Measurements from ENCODE around the gene CACNA1A. TPM values are rescaled to one million over a fixed set of nuclear protein-coding genes. Genes with fewer than 3 reads are reported as not detected.
"Not testable (repeated sequence)": the region's sequence is repeated elsewhere in the genome, so short reads cannot be mapped to it uniquely, and the experiment has no call there.

The CACNA1A gene
- polyA plus RNA-seq, 2 of the 4 experiments (the other 2 are of a cell fraction): 0.27 to 0.71 TPM

GRCh38 chr19:13187419-13187818 is 318.9 kb downstream of the CACNA1A start:
- POLR2A ChIA-PET: no interaction called here
- Histone ChIP-seq H3K4me2 (no peak overlapping the region), H3K4me1 (no peaks in the 10 kb centered on the region), H3K4me3 (no peak overlapping the region), H3K27ac (0 out of 6 replicates have a peak overlapping the region, but pooled peaks of 1 of the 2 experiments have one; percentile 28), H3K9me3 (no peaks in the 10 kb centered on the region)
- CTCF ChIA-PET: no interaction called here
- DNase-seq (ENCODE audit: low read depth in 1 of 2, low spot score in 1 of 2) (no peak), ATAC-seq (no peak), FAIRE-seq (no peak)
- TF ChIP-seq ZC3H11A (IDR thresholded peaks at IDR 0.05) (no peak), EP300 (IDR thresholded peaks at IDR 0.05) (no peak), TP53 (CRISPR knock-in tag; IDR thresholded peaks at IDR 0.05) (no peak), NPAS2 (CRISPR knock-in tag; IDR thresholded peaks at IDR 0.05; ENCODE audit: borderline replicate concordance) (no peak), CBX2 (IDR thresholded peaks at IDR 0.05; ENCODE audit: borderline replicate concordance, low read depth) (no peak), CBX8 (IDR thresholded peaks at IDR 0.05) (no peak), FOSL2 (IDR thresholded peaks at IDR 0.05) (no peak), FOSL2 (CRISPR knock-in tag; IDR thresholded peaks at IDR 0.05) (no peak), MAFK (IDR thresholded peaks at IDR 0.05; ENCODE audit: partially characterized antibody) (no peak), MYC (IDR thresholded peaks at IDR 0.05; ENCODE audit: borderline replicate concordance, low read length) (no peak)
- WGBS (ENCODE audit: missing lambda C conversion rate): 96% methylated on average over 4 of the region's 4 CpGs

- not testable (repeated sequence) for H3K9me3 ChIP-seq; ATAC-seq; DNase-seq (ENCODE audit: low read depth in 1 of 2, low spot score in 1 of 2); H3K4me1 ChIP-seq; H3K4me2 ChIP-seq; H3K4me3 ChIP-seq; FAIRE-seq
- 100% methylated on average over 1 of the region's 38 CpGs for WGBS (ENCODE audit: missing lambda C conversion rate)
- ChIA-PET POLR2A (interaction anchor here (0.7 kb wide), 1 partner anchor 31 kb away, joined by 3 read pairs; no protein-coding TSS in a partner anchor), CTCF (interaction anchor here (0.8 kb wide), 1 partner anchor 76 kb away, joined by 3 read pairs; no protein-coding TSS in a partner anchor)
- H3K27ac ChIP-seq: peak overlapping the region in 1 of 2 experiments; percentile 18; a peak in 1 of 6 replicates
These were observed 319.6 kb downstream of the CACNA1A start for GRCh38 chr19:13186688-13187087.

DNA sequence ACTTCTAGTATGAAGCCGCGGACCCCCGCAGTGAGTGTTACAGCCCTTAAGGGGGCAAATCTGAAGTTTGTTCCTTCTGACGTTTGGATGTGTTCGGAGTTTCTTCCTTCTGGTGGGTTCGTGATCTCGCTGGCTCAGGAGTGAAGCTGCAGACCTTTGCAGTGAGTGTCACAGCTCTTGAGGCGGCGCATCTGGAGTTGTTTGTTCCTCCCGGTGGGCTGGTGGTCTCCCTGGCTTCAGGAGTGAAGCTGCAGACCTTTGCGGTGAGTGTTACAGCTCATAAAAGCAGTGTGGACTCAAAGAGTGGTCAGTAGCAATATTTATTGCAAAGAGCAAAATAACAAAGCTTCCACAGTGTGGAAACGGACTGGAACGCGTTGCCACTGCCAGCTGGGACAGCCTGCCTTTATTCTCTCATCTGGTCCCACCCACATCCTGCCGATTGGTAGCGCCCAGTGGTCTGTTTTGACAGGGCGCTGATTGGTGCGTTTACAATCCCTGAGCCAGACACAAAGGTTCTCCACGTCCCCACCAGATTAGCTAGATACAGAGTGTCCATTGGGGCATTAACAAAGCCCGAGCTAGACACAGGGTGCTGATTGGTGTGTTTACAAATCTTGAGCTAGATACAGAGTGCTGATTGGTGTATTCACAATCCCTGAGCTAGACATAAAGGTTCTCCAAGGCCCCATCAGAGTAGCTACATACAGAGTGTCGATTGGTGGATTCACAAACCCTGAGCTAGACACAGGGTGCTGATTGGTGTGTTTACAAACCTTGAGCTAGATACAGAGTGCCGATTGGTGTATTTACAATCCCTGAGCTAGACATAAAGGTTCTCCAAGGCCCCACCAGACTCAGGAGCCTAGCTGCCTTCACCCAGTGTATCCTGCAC is 320.3 kb downstream of the CACNA1A start:
- WGBS (ENCODE audit: missing lambda C conversion rate): 90% methylated on average over 22 of the region's 22 CpGs
- ChIA-PET CTCF (interaction anchor here (0.8 kb wide), 1 partner anchor 76 kb away, joined by 3 read pairs; no protein-coding TSS in a partner anchor), POLR2A (interaction anchor here (0.7 kb wide), 1 partner anchor 30 kb away, joined by 3 read pairs; no protein-coding TSS in a partner anchor)
- H3K9me3 ChIP-seq, H3K27ac ChIP-seq, FAIRE-seq, H3K4me2 ChIP-seq, H3K4me3 ChIP-seq, H3K4me1 ChIP-seq, ATAC-seq: not testable (repeated sequence)
- DNase-seq (ENCODE audit: low read depth in 1 of 2, low spot score in 1 of 2): peak in 1 of 2 experiments; percentile 46

DNA sequence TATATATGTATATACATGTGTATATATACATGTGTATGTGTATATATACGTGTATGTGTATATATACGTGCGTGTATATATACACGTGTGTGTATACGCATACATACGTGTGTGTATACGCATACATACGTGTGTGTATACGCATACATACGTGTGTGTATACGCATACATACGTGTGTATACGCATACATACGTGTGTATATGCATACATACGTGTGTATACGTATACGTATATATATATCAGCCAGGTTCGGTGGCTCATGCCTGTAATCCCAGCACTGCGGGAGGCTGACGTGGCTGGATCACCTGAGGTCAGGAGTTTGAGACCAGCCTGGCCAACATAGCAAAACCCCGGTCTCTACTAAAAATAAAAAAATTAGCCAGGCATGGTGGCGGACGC is 321.4 kb downstream of the CACNA1A start:
- CTCF ChIA-PET; H3K9me3 ChIP-seq; H3K27ac ChIP-seq; ATAC-seq; H3K4me3 ChIP-seq; H3K4me2 ChIP-seq; DNase-seq (ENCODE audit: low read depth in 1 of 2, low spot score in 1 of 2); H3K4me1 ChIP-seq; POLR2A ChIA-PET; FAIRE-seq: not testable (repeated sequence)
- WGBS (ENCODE audit: missing lambda C conversion rate): 95% methylated on average over 23 of the region's 23 CpGs

DNA sequence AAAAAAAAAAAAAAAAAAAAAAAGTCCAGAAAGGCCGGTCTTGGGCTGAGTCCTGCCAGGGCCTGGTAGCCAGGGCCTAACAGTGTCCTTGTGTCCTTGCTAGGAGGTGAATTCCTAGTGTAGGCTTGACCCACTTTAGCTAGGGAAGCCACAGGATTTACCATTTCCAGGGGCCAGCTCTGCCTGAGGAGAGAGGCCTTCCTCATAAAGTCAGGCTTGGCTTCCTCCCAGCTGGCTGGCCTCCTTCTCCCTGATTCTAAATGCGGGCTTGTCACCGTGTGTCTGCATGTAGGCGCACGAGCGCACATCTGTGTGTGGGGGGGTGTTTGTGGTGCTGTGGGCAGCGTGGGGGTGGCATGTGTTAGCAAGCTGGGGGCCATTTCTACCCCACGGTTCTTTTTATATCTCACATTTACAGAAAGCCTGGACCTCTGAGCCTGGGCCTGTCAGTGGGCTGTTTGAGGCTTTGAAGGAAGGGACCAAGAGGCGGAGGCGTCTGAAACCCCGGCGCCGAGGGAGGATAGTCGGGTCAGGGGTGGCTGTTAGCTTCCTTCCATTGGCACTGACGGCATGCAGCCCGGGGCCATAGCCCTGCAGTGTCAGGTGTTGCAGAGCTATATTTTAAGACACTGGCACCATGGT is 324.4 kb downstream of the CACNA1A start:
- Histone ChIP-seq H3K4me2 (no peak overlapping the region), H3K27ac (peak overlapping the region; percentile 47 to 79; a peak in 4 of 6 replicates), H3K4me3 (no peak overlapping the region), H3K4me1 (peaks cover 7% of the 10 kb centered on the region; the same call in 1 of the 3 replicates), H3K9me3 (no peaks in the 10 kb centered on the region)
- POLR2A ChIA-PET: interaction anchor here (0.6 to 0.9 kb wide), 4 partner anchors 17 to 645 kb away, joined by 3 to 9 read pairs (median 4); no protein-coding TSS in a partner anchor
- WGBS (ENCODE audit: missing lambda C conversion rate): 77% methylated on average over 12 of the region's 16 CpGs
- TF ChIP-seq KDM5A (IDR thresholded peaks at IDR 0.05): no peak
- TF ChIP-seq, protein P1, sequence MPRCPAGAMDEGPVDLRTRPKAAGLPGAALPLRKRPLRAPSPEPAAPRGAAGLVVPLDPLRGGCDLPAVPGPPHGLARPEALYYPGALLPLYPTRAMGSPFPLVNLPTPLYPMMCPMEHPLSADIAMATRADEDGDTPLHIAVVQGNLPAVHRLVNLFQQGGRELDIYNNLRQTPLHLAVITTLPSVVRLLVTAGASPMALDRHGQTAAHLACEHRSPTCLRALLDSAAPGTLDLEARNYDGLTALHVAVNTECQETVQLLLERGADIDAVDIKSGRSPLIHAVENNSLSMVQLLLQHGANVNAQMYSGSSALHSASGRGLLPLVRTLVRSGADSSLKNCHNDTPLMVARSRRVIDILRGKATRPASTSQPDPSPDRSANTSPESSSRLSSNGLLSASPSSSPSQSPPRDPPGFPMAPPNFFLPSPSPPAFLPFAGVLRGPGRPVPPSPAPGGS (IDR thresholded peaks at IDR 0.05): no peak
- TF ChIP-seq HOXB13 (CRISPR knock-in tag; IDR thresholded peaks at IDR 0.05; ENCODE audit: low read depth): no peak
- TF ChIP-seq MAZ (IDR thresholded peaks at IDR 0.05; ENCODE audit: borderline replicate concordance, low read depth, low read length): no peak
- no peak for TF ChIP-seq PHF8 (IDR thresholded peaks at IDR 0.05; ENCODE audit: borderline replicate concordance, low read depth)
- no peak for TF ChIP-seq GATA3 (IDR thresholded peaks at IDR 0.05; ENCODE audit: borderline replicate concordance)
- TF ChIP-seq SMC3 (IDR thresholded peaks at IDR 0.05): no peak
- TF ChIP-seq POLR2AphosphoS2 (conservative IDR thresholded peaks at IDR 0.05; ENCODE audit: low read length): no peak
- no peak for TF ChIP-seq EHF (CRISPR knock-in tag; IDR thresholded peaks at IDR 0.05)
- no peak for TF ChIP-seq TP53 (CRISPR knock-in tag; IDR thresholded peaks at IDR 0.05)
- no peak for TF ChIP-seq ZC3H11A (IDR thresholded peaks at IDR 0.05)
- TF ChIP-seq ZSCAN20 (CRISPR knock-in tag; IDR thresholded peaks at IDR 0.05): no peak
- TF ChIP-seq POLR2A (IDR thresholded peaks at IDR 0.05; ENCODE audit: low read length): no peak
- TF ChIP-seq, protein P2, sequence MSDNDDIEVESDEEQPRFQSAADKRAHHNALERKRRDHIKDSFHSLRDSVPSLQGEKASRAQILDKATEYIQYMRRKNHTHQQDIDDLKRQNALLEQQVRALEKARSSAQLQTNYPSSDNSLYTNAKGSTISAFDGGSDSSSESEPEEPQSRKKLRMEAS (IDR thresholded peaks at IDR 0.05): no peak
- TF ChIP-seq TFCP2L1 (CRISPR knock-in tag; IDR thresholded peaks at IDR 0.05): no peak
- no peak for TF ChIP-seq RAD21 (conservative IDR thresholded peaks at IDR 0.05 in 1 of 2, IDR thresholded peaks at IDR 0.05 in 1 of 2)
- DNase-seq (ENCODE audit: low read depth in 1 of 2, low spot score in 1 of 2) (no peak), ATAC-seq (no peak), FAIRE-seq (no peak)
- CTCF ChIA-PET: interaction anchor here (0.6 to 1.6 kb wide), 4 partner anchors 13 to 59 kb away, joined by 3 to 4 read pairs (median 4); no protein-coding TSS in a partner anchor
